GM18519 (cell line): ENCODE results near the gene SLC22A23.
"Not testable (repeated sequence)": the region's sequence is repeated elsewhere in the genome, so short reads cannot be mapped to it uniquely, and the experiment has no call there.

Experiments used
- ATAC-seq: cut with Tn5 transposase; IDR thresholded peaks from one replicate; pipeline ENCODE4 v1.9.1; 2021; ENCODE audit warnings: mild to moderate bottlenecking, moderate library complexity; ENCODE audit not compliant: unreplicated experiment, low FRiP score

Gene SLC22A23

GRCh38 chr6:3260772-3261517, 195.9 kb downstream of the SLC22A23 start:
- no peak for ATAC-seq

GRCh38 chr6:3260296-3260695, 196.6 kb downstream of the SLC22A23 start:
- no peak for ATAC-seq

GRCh38 chr6:3259491-3259958, 197.3 kb downstream of the SLC22A23 start:
- peak; percentile 27 for ATAC-seq

- ATAC-seq: peak; percentile 54
Measured at GRCh38 chr6:3258720-3259490, 197.9 kb downstream of the SLC22A23 start, which contains the start of gene PSMG4. TSS of gene PSMG4 (plus strand) at chr6:3258947. CDS start at chr6:3259023, 76 bp downstream.

GRCh38 chr6:3258201-3258600, 198.6 kb downstream of the SLC22A23 start:
- no peak for ATAC-seq

GRCh38 chr6:3253597-3253961, 203.3 kb downstream of the SLC22A23 start:
- no peak for ATAC-seq

- no peak for ATAC-seq
Measured at GRCh38 chr6:3252861-3253596, 203.8 kb downstream of the SLC22A23 start.

GRCh38 chr6:3252369-3252768, 204.5 kb downstream of the SLC22A23 start:
- no peak for ATAC-seq

- ATAC-seq: no peak
Measured at GRCh38 chr6:3251462-3252314, 205.2 kb downstream of the SLC22A23 start.

GRCh38 chr6:3250231-3250675, 206.6 kb downstream of the SLC22A23 start:
- ATAC-seq: no peak

- ATAC-seq: no peak
Measured at GRCh38 chr6:3249821-3250220, 207.0 kb downstream of the SLC22A23 start.

GRCh38 chr6:3247255-3248146, 209.3 kb downstream of the SLC22A23 start:
- no peak for ATAC-seq

- no peak for ATAC-seq
Measured at GRCh38 chr6:3245216-3245615, 211.6 kb downstream of the SLC22A23 start.

GRCh38 chr6:3244832-3245161, 212.1 kb downstream of the SLC22A23 start:
- ATAC-seq: not testable (repeated sequence)

- no peak for ATAC-seq
Measured at GRCh38 chr6:3244003-3244831, 212.6 kb downstream of the SLC22A23 start.

GRCh38 chr6:3242768-3243167, 214.1 kb downstream of the SLC22A23 start:
- ATAC-seq: no peak

GRCh38 chr6:3241745-3242144, 215.1 kb downstream of the SLC22A23 start:
- not testable (repeated sequence) for ATAC-seq

- ATAC-seq: no peak
Measured at GRCh38 chr6:3240595-3240994, 216.3 kb downstream of the SLC22A23 start.
